Stomach (tissue), 9 donors: ENCODE measurements around the gene APOBEC3A. TPM values are rescaled to one million over a fixed set of nuclear protein-coding genes. Genes with fewer than 3 reads are reported as not detected.

Source experiments
- DNase-seq, 2 donors: peaks; one replicate each; pipeline versions ENCODE4 v3.0.0 to v3.0.0-alpha.2; 2013 to 2019
- H3K27ac ChIP-seq, 5 donors: fragments of 200-600 bp in 4 of 5; sonication (generic) in 4 of 5; one replicate each; pipeline ENCODE4 v1.5.1; 2013 to 2019; ENCODE audit warnings: mild to moderate bottlenecking in 1 of 5, moderate library complexity in 1 of 5
- H3K27me3 ChIP-seq, 3 donors: fragments of 200-600 bp; sonication (generic); one replicate each; pipeline ENCODE4 v1.5.1; 2017 to 2019; ENCODE audit warnings: mixed run types in 1 of 3
- H3K36me3 ChIP-seq, 4 donors: fragments of 200-600 bp; sonication (generic); 1 replicate in 3 of 4; 2 replicates in 1 of 4; pipeline ENCODE4 v1.5.1; 2016 to 2019
- H3K4me1 ChIP-seq, 4 donors: fragments of 200-600 bp; sonication (generic); one replicate each; pipeline ENCODE4 v1.5.1; 2016 to 2019
- H3K4me3 ChIP-seq, 4 donors: fragments of 200-600 bp; sonication (generic) in 3 of 4; one replicate each; pipeline ENCODE4 v1.5.1; 2016 to 2019; ENCODE audit warnings: mild to moderate bottlenecking in 1 of 4
- H3K9me3 ChIP-seq, 4 donors: fragments of 200-600 bp; sonication (generic); one replicate each; pipeline ENCODE4 v1.5.1; 2016 to 2019
- CTCF ChIP-seq, 7 experiments: fragments of 450-650 bp in 4 of 7; fragments of 200-600 bp in 3 of 7; sonication (generic) in 3 of 7; IDR thresholded peaks; one replicate each; pipeline ENCODE4 v1.5.1; 2016 to 2019; ENCODE audit warnings: antibody characterized with exemption in 7 of 7, control low read depth in 2 of 7, mild to moderate bottlenecking in 1 of 7
- EP300 ChIP-seq: sonication (generic); formaldehyde crosslinking; IDR thresholded peaks from one replicate; pipeline ENCODE4 v1.6.1; 2017; ENCODE audit warnings: antibody characterized with exemption
- POLR2A ChIP-seq, 4 donors: fragments of 450-650 bp; IDR thresholded peaks; one replicate each; pipeline ENCODE4 v1.6.1; 2016; ENCODE audit warnings: antibody characterized with exemption in 4 of 4, control low read depth in 2 of 4, mild to moderate bottlenecking in 1 of 4, moderate library complexity in 1 of 4
- POLR2AphosphoS5 ChIP-seq, 3 donors: sonication (generic); formaldehyde crosslinking; IDR thresholded peaks; one replicate each; pipeline ENCODE4 v1.6.1; 2016; ENCODE audit warnings: antibody characterized with exemption in 3 of 3
- WGBS, 5 donors: extraction: QIAGEN DNeasy Blood & Tissue Kit in 3 of 5; methylation state at CpG; one replicate each; pipeline versions ENCODE4 v1.1.5 to v1.1.7; 2013 to 2018; 5-methylcytosine and 5-hydroxymethylcytosine counted together
- intact Hi-C: fragments of 100-400 bp; cut with DNase I; formaldehyde crosslinking; loops from one replicate; pipeline ENCODE4 v1.15.1; 2023; ENCODE audit warnings: low total_unique reads
- polyA plus RNA-seq, 3 donors: library from polyadenylated mRNA; stranded (reverse); fragments of 200-250 nt; gene quantifications; one replicate each; pipeline ENCODE4 v1.2.3, GENCODE V29; 2013
- total RNA-seq, 5 donors: library from RNA; depleted of rRNA; stranded (reverse); fragments of >200 nt; gene quantifications; one replicate each; pipeline versions ENCODE4 v1.1.0 to v1.2.3, GENCODE V29; 2014 to 2016
- donor health status: healthy with polysubstance abuse.
- donor health status: Bipolar disorder and iron deficiency.
- donor health status: healthy.

APOBEC3A gene
- total and polyA plus RNA-seq, 8 donors: 1.2 to 3.3 (median 1.8) TPM; not detected in 4

GRCh38 chr22:38938221-38938620 lies 19.2 kb upstream of the APOBEC3A start:
- 81 to 90% (median 86%) methylated on average over 11 of the region's 11 CpGs for WGBS, 5 donors

GRCh38 chr22:38938925-38939324 lies 18.5 kb upstream of the APOBEC3A start:
- Histone ChIP-seq H3K4me3 (no peak overlapping the region), H3K9me3 (no peaks in the 10 kb centered on the region), H3K27me3 (peaks cover 0 to 10% (median 0%) of the 10 kb centered on the region in 3 donors), H3K36me3 (no peaks in the 10 kb centered on the region), H3K27ac (no peak overlapping the region), H3K4me1 (peaks cover 0 to 17% (median 10%) of the 10 kb centered on the region in 4 donors)
- 79 to 92% (median 90%) methylated on average over 7 of the region's 7 CpGs for WGBS, 5 donors
- TF ChIP-seq EP300 (no peak), CTCF (IDR thresholded peaks at IDR 0.05) (no peak), POLR2A (IDR thresholded peaks at IDR 0.05) (no peak), POLR2AphosphoS5 (IDR thresholded peaks at IDR 0.05) (no peak)
- intact Hi-C loops: no loop called here
- peak in 1 of 2 donors; percentile 13 for DNase-seq

More at GRCh38 chr22:38938221-38938620, 19.2 kb upstream of the APOBEC3A start:
- no peaks in the 10 kb centered on the region for H3K36me3 ChIP-seq
- H3K27me3 ChIP-seq: peaks cover 0 to 4% (median 0%) of the 10 kb centered on the region in 3 donors
- no peak overlapping the region for H3K4me3 ChIP-seq
- H3K27ac ChIP-seq: no peak overlapping the region
- no peaks in the 10 kb centered on the region for H3K9me3 ChIP-seq
- TF ChIP-seq EP300: no peak
- no peak for TF ChIP-seq POLR2A (IDR thresholded peaks at IDR 0.05)
- TF ChIP-seq CTCF (IDR thresholded peaks at IDR 0.05): no peak
- TF ChIP-seq POLR2AphosphoS5 (IDR thresholded peaks at IDR 0.05): no peak
- DNase-seq: no peak
- intact Hi-C loops: no loop called here
- H3K4me1 ChIP-seq: peaks cover 0 to 20% (median 13%) of the 10 kb centered on the region in 4 donors

- Histone ChIP-seq H3K4me1 (peaks cover 0 to 10% (median 0%) of the 10 kb centered on the region in 4 donors), H3K27me3 (peaks cover 0 to 23% (median 0%) of the 10 kb centered on the region in 3 donors), H3K27ac (peak overlapping the region in 2 of 5 donors; percentile 28 to 34), H3K36me3 (no peaks in the 10 kb centered on the region), H3K4me3 (no peak overlapping the region), H3K9me3 (no peaks in the 10 kb centered on the region)
- intact Hi-C loops: no loop called here
- TF ChIP-seq EP300 (no peak), POLR2A (IDR thresholded peaks at IDR 0.05) (no peak), POLR2AphosphoS5 (IDR thresholded peaks at IDR 0.05) (no peak), CTCF (IDR thresholded peaks at IDR 0.05) (no peak)
- WGBS, 5 donors: 82 to 91% (median 88%) methylated on average over 6 of the region's 6 CpGs
- DNase-seq: peak; percentile 0 to 11
These were observed 16.5 kb upstream of the APOBEC3A start for GRCh38 chr22:38940811-38941384.

- Histone ChIP-seq H3K9me3 (no peaks in the 10 kb centered on the region), H3K27ac (peak overlapping the region in 2 of 5 donors; percentile 28 to 34), H3K36me3 (no peaks in the 10 kb centered on the region), H3K4me3 (no peak overlapping the region), H3K27me3 (peaks cover 0 to 23% (median 0%) of the 10 kb centered on the region in 3 donors), H3K4me1 (peaks cover 0 to 10% (median 0%) of the 10 kb centered on the region in 4 donors)
- TF ChIP-seq EP300: no peak
- TF ChIP-seq POLR2AphosphoS5 (IDR thresholded peaks at IDR 0.05): no peak
- TF ChIP-seq CTCF (IDR thresholded peaks at IDR 0.05): no peak
- TF ChIP-seq POLR2A (IDR thresholded peaks at IDR 0.05): no peak
- intact Hi-C loops: no loop called here
- 66 to 75% (median 69%) methylated on average over 13 of the region's 13 CpGs for WGBS, 5 donors
- peak; percentile 21 to 25 for DNase-seq
These were observed 15.9 kb upstream of the APOBEC3A start for GRCh38 chr22:38941488-38941987.
